ENCODE data around the gene SYCE1. TPM values are rescaled to one million over a fixed set of nuclear protein-coding genes. Genes with fewer than 3 reads are reported as not detected.
"Not testable (repeated sequence)": the region's sequence is repeated elsewhere in the genome, so short reads cannot be mapped to it uniquely, and the experiment has no call there.

The SYCE1 gene
- total and polyA plus RNA-seq, 2 of the 4 experiments (the other 2 are of a cell fraction): not detected

DNA sequence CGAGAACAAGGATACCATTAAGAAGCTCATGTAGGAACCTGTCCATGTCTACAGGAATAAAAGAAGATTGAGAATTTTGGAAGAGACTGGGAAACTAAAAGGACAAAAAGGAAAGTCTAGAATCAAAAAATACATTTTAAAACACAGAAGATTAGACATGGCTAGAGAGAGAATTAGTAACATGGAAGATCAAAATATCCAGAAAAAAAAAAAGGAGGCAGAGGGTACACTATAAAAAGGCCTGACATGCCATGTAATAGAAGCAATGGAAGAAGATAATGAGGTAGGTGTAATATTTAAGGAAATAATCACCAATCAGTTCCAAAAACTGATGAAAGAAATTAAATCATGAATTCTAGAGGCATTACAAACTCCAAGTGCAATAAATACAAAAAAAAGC lies 8.1 kb upstream of the SYCE1 start:
- BruUV-seq (replicated peaks); H2AFZ ChIP-seq (replicated peaks; ENCODE audit: low read length, poor library complexity); H3K18ac ChIP-seq (ENCODE audit: low read depth, low read length); H2BK20ac ChIP-seq (ENCODE audit: low read depth, low read length); H3K56ac ChIP-seq (ENCODE audit: extremely low read depth, insufficient read depth, low read length); POLR2A ChIA-PET (ENCODE audit: unreplicated experiment); ATAC-seq (ENCODE audit: low read depth); H3K4me3 ChIP-seq (ENCODE audit: insufficient read depth, low read depth, low read length); H3K4ac ChIP-seq (ENCODE audit: low read depth, low read length); H3K27me3 ChIP-seq (ENCODE audit: control insufficient read depth, insufficient read depth, low read length); H3K14ac ChIP-seq (replicated peaks; ENCODE audit: low read depth, low read length); H3K9me3 ChIP-seq (ENCODE audit: control insufficient read depth, insufficient read depth, low read length); H3K79me1 ChIP-seq (ENCODE audit: low read depth in 1 of 2, low read length in 2 of 2); H2BK120ac ChIP-seq (ENCODE audit: low read depth, low read length); intact Hi-C loops (cut with micrococcal nuclease); DNase-seq; H2AK9ac ChIP-seq (replicated peaks; ENCODE audit: low read depth, low read length, poor library complexity); H3K9me1 ChIP-seq (ENCODE audit: insufficient read depth, low read length); H3K36me3 ChIP-seq (ENCODE audit: control insufficient read depth, insufficient read depth, low read length); H2BK15ac ChIP-seq (ENCODE audit: low read depth, low read length); H4K91ac ChIP-seq (ENCODE audit: insufficient read depth, low read depth, low read length); H3K4me2 ChIP-seq (ENCODE audit: low read depth, low read length); H2AK5ac ChIP-seq (ENCODE audit: low read depth, low read length); dilution Hi-C loops (cut with HindIII; ENCODE audit: low sequenced_read_pairs, unreplicated experiment); H3K9ac ChIP-seq (ENCODE audit: low read depth, low read length); H4K5ac ChIP-seq (ENCODE audit: low read depth, low read length); H4K8ac ChIP-seq (ENCODE audit: low read depth in 2 of 2, low read length in 2 of 2); H3K23ac ChIP-seq (ENCODE audit: low read depth, low read length); H3K27ac ChIP-seq (ENCODE audit: insufficient read depth, low read length); H2BK5ac ChIP-seq (ENCODE audit: low read depth, low read length, poor library complexity, severe bottlenecking); H4K20me1 ChIP-seq (ENCODE audit: insufficient read depth, low read length); H3K4me1 ChIP-seq (ENCODE audit: control insufficient read depth, insufficient read depth, low read length): not testable (repeated sequence)
- no CpG with 5 or more reads among the region's 1 CpG for WGBS, 2 experiments (ENCODE audit: extremely low coverage in 2 of 2, insufficient read length in 1 of 2)
- CTCF ChIA-PET: interaction anchor here (0.9 kb wide), 1 partner anchor 34 kb away, joined by 3 read pairs; no protein-coding TSS in a partner anchor
- in situ Hi-C loops (cut with MboI; ENCODE audit: low sequenced_read_pairs): loop anchor here (5.0 kb wide), 1 partner anchor 136 kb away; no protein-coding TSS in a partner anchor

GRCh38 chr10:133572055-133572454 lies 6.7 kb upstream of the SYCE1 start:
- H3K4me3 ChIP-seq (ENCODE audit: insufficient read depth, low read depth, low read length); H2BK120ac ChIP-seq (ENCODE audit: low read depth, low read length); H3K9me1 ChIP-seq (ENCODE audit: insufficient read depth, low read length); H3K27me3 ChIP-seq (ENCODE audit: control insufficient read depth, insufficient read depth, low read length); H3K79me1 ChIP-seq (ENCODE audit: low read depth in 1 of 2, low read length in 2 of 2); H3K4ac ChIP-seq (ENCODE audit: low read depth, low read length); H3K9ac ChIP-seq (ENCODE audit: low read depth, low read length); H2BK20ac ChIP-seq (ENCODE audit: low read depth, low read length); H2BK5ac ChIP-seq (ENCODE audit: low read depth, low read length, poor library complexity, severe bottlenecking); ATAC-seq (ENCODE audit: low read depth); BruUV-seq (replicated peaks); H3K36me3 ChIP-seq (ENCODE audit: control insufficient read depth, insufficient read depth, low read length); H2AFZ ChIP-seq (replicated peaks; ENCODE audit: low read length, poor library complexity); H3K18ac ChIP-seq (ENCODE audit: low read depth, low read length); CTCF ChIA-PET; POLR2A ChIA-PET (ENCODE audit: unreplicated experiment); H2AK5ac ChIP-seq (ENCODE audit: low read depth, low read length); H3K4me1 ChIP-seq (ENCODE audit: control insufficient read depth, insufficient read depth, low read length); H3K4me2 ChIP-seq (ENCODE audit: low read depth, low read length); H3K23ac ChIP-seq (ENCODE audit: low read depth, low read length); H4K8ac ChIP-seq (ENCODE audit: low read depth in 2 of 2, low read length in 2 of 2); DNase-seq; H4K5ac ChIP-seq (ENCODE audit: low read depth, low read length); H3K27ac ChIP-seq (ENCODE audit: insufficient read depth, low read length); dilution Hi-C loops (cut with HindIII; ENCODE audit: low sequenced_read_pairs, unreplicated experiment); H2AK9ac ChIP-seq (replicated peaks; ENCODE audit: low read depth, low read length, poor library complexity); H3K14ac ChIP-seq (replicated peaks; ENCODE audit: low read depth, low read length); intact Hi-C loops (cut with micrococcal nuclease); H3K56ac ChIP-seq (ENCODE audit: extremely low read depth, insufficient read depth, low read length); H4K20me1 ChIP-seq (ENCODE audit: insufficient read depth, low read length); H2BK15ac ChIP-seq (ENCODE audit: low read depth, low read length); H4K91ac ChIP-seq (ENCODE audit: insufficient read depth, low read depth, low read length): not testable (repeated sequence)
- in situ Hi-C loops (cut with MboI; ENCODE audit: low sequenced_read_pairs): loop anchor here (5.0 kb wide), 1 partner anchor 135 kb away; no protein-coding TSS in a partner anchor
- peaks cover 10% of the 10 kb centered on the region for H3K9me3 ChIP-seq (ENCODE audit: control insufficient read depth, insufficient read depth, low read length)
- 70% methylated on average over 2 of the region's 11 CpGs; no CpG with 5 or more reads in 1 of the 2 experiments for WGBS, 2 experiments (ENCODE audit: extremely low coverage in 2 of 2, insufficient read length in 1 of 2)
